PC-3 (cell line): ENCODE data around the gene IFNA4.
A peak's percentile ranks its signal among the peaks of the same experiment; 100 is the strongest.
"Not testable (repeated sequence)": the region's sequence is repeated elsewhere in the genome, so short reads cannot be mapped to it uniquely, and the experiment has no call there.

ENCODE experiments used
- EZH2 ChIP-seq: fragments of 300-600 bp; sonication (generic); IDR thresholded peaks from one replicate; pipeline ENCODE4 v1.6.1; 2017; ENCODE audit warnings: antibody characterized with exemption, mild to moderate bottlenecking, low read length; ENCODE audit not compliant: unreplicated experiment
- EZH2phosphoT487 ChIP-seq: fragments of 300-600 bp; sonication (generic); IDR thresholded peaks from 2 replicates; pipeline ENCODE4 v1.6.1; 2018; ENCODE audit warnings: mild to moderate bottlenecking, antibody characterized with exemption, low read length, borderline replicate concordance
- TF ChIP-seq, protein P1 (sequence below): fragments of 300-600 bp; sonication (generic); conservative IDR thresholded peaks from 2 replicates; pipeline ENCODE4 v1.5.1; 2017; ENCODE audit warnings: antibody characterized with exemption, low read depth, mild to moderate bottlenecking, low read length

DNA sequence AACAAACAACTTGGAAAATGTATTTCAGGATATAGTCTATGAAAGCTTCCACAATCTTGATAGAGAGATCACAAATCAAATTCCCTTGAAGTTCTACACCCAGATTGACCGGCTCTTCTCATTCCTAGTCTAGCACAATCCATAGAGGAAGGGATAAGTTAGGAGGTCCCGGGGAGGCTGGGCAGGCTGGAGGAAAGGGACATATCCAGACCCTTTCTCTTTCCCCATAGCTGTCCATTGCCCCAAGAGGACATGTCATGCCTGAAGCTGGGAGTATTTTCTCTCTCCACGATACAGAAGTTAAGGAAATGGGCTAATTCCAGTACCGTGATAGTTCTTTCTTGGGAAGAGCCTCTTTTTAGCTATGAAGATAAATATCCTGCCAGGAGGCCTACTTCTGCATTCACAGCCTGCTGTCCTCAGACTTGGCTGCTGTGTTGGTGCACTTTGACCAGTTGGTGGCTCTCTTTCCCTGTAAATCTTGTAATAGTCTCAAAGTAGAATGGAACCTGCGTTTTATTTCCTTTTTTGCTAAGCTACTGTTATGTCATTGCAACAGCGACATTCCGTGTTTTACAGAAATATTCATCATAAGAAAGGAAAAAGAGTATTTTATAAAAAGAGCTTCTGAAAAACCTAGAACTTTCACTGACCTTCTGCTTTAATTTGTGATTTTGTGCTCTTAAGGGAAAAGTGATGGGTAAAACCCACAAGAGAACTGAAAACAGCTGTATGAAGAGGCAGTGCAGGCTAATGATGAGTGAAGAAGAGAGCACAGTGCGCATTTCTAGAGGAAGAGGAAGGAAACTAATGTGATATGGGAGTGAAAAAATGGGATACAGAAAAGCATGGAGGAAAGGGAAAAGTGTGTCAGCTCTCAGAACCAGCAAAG, 48.3 kb upstream of the IFNA4 start:
- TF ChIP-seq, protein P1, sequence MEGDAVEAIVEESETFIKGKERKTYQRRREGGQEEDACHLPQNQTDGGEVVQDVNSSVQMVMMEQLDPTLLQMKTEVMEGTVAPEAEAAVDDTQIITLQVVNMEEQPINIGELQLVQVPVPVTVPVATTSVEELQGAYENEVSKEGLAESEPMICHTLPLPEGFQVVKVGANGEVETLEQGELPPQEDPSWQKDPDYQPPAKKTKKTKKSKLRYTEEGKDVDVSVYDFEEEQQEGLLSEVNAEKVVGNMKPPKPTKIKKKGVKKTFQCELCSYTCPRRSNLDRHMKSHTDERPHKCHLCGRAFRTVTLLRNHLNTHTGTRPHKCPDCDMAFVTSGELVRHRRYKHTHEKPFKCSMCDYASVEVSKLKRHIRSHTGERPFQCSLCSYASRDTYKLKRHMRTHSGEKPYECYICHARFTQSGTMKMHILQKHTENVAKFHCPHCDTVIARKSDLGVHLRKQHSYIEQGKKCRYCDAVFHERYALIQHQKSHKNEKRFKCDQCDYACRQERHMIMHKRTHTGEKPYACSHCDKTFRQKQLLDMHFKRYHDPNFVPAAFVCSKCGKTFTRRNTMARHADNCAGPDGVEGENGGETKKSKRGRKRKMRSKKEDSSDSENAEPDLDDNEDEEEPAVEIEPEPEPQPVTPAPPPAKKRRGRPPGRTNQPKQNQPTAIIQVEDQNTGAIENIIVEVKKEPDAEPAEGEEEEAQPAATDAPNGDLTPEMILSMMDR: peak; percentile 70
- not testable (repeated sequence) for TF ChIP-seq EZH2, EZH2phosphoT487
